Activated CD4-positive, alpha-beta memory T cell treated with anti-CD3 and anti-CD28 coated beads, Interleukin-2, amount 10 ng/mL, durations not matched to agents 7 days and 5 days (primary cell): ENCODE data around the gene STUB1. TPM values are rescaled to one million over a fixed set of nuclear protein-coding genes. Genes with fewer than 3 reads are reported as not detected.
"Not testable (repeated sequence)": the region's sequence is repeated elsewhere in the genome, so short reads cannot be mapped to it uniquely, and the experiment has no call there.

Experiments used
- CTCF ChIA-PET: fragments of 350-600 bp; sonication (Branson Sonifier 250); formaldehyde crosslinking; loops from one replicate; lab custom pipeline; 2021; ENCODE audit warnings: antibody characterized with exemption, inconsistent platforms; lab: Charles Lee
- POLR2A ChIA-PET: fragments of 350-600 bp; sonication (Branson Sonifier 250); formaldehyde crosslinking; loops from one replicate; lab custom pipeline; 2021; ENCODE audit warnings: antibody characterized with exemption; lab: Charles Lee
- DNase-seq: peaks from one replicate; pipeline ENCODE4 v3.0.0-alpha.2; 2020
- H3K27ac Mint-ChIP-seq: one replicate; pipeline ENCODE4 v1.8.0; 2021; ENCODE audit warnings: mild to moderate bottlenecking, mixed read lengths
- H3K27me3 Mint-ChIP-seq: one replicate; pipeline ENCODE4 v1.8.0; 2021; ENCODE audit warnings: mixed read lengths
- H3K36me3 Mint-ChIP-seq: one replicate; pipeline ENCODE4 v1.8.0; 2021; ENCODE audit warnings: low read depth, mixed read lengths
- H3K4me1 Mint-ChIP-seq: one replicate; pipeline ENCODE4 v1.8.0; 2021; ENCODE audit warnings: mixed read lengths
- H3K4me3 Mint-ChIP-seq: one replicate; pipeline ENCODE4 v1.8.0; 2021; ENCODE audit warnings: mild to moderate bottlenecking, mixed read lengths
- H3K9me3 Mint-ChIP-seq: one replicate; pipeline ENCODE4 v1.8.0; 2021; ENCODE audit warnings: mixed read lengths
- total RNA-seq, 2 experiments: library from RNA; stranded (reverse); gene quantifications; one replicate each; pipeline ENCODE4 v1.2.3, GENCODE V29; 2021

Gene STUB1
- total RNA-seq, 2 experiments from 2014 or later: 63.9 to 78.3 TPM

- no peaks in the 10 kb centered on the region for H3K9me3 Mint-ChIP-seq
- ChIA-PET POLR2A (interaction anchor here (0.7 to 1.9 kb wide), 6 partner anchors 10 to 48 kb away, joined by 3 to 16 read pairs (median 6); partner anchors contain the start of genes ANTKMT, METTL26 and RHBDL1), CTCF (no interaction called here)
- H3K27me3 Mint-ChIP-seq: no peaks in the 10 kb centered on the region
- H3K36me3 Mint-ChIP-seq: peaks cover 31% of the 10 kb centered on the region
- no peak overlapping the region for H3K4me3 Mint-ChIP-seq
- no peak overlapping the region for H3K27ac Mint-ChIP-seq
- DNase-seq: no peak
- peaks cover 51% of the 10 kb centered on the region for H3K4me1 Mint-ChIP-seq
These were observed 4.9 kb downstream of the STUB1 start for GRCh38 chr16:684961-685696.

GRCh38 chr16:685967-686366 lies 5.8 kb downstream of the STUB1 start:
- Mint-ChIP-seq H3K27ac (no peak overlapping the region), H3K4me3 (peak overlapping the region; percentile 30), H3K27me3 (no peaks in the 10 kb centered on the region), H3K4me1 (peaks cover 56% of the 10 kb centered on the region), H3K36me3 (peaks cover 30% of the 10 kb centered on the region), H3K9me3 (no peaks in the 10 kb centered on the region)
- DNase-seq: no peak
- POLR2A ChIA-PET: interaction anchor here (1.0 kb wide), 1 partner anchor 9 kb away, joined by 3 read pairs; no protein-coding TSS in a partner anchor
- CTCF ChIA-PET: interaction anchor here (0.9 to 1.3 kb wide), 2 partner anchors 9 to 19 kb away, joined by 3 to 4 read pairs; partner anchors contain the start of gene RHOT2

DNA sequence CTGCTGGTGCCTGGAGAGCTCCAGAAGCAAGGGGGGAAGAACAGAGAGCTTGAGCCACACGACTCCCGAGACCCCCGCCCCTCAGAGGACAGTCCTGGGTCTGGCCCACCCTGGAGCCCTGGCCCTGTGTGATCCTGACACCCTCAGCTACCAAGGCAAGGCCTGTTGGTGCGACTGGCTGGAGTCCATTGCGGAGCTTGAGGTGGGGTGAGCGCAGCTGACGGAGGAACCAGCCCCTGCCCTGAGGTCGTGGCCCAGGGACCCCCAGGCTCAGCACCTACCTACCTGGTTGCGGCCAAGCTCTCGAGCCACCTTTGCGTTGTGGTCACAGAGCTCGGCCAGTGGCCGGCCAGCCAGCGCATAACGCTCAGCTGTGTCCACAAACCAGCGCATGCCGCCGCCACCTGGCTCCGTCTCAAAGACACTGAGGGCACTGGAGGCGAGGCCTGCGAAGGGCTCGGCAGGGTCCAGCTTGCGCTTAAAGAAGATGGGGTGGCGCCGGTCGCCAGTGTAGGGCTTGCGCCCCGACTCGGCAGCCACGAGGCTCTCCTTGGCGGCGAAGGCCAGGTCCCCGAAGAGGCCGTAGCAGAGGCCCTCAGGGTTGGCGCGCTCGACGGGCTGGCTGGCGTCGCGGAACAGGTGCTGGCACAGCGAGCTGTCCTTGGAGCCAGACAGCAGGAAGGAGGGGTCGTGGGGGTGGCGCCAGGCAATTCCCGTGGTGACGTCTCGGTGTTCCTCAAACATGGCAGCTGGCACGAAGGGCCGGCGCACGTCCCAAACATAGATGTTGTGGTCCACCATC lies 6.5 kb downstream of the STUB1 start:
- H3K27me3 Mint-ChIP-seq: no peaks in the 10 kb centered on the region
- H3K4me1 Mint-ChIP-seq: peaks cover 51% of the 10 kb centered on the region
- H3K36me3 Mint-ChIP-seq: peaks cover 25% of the 10 kb centered on the region
- H3K9me3 Mint-ChIP-seq: no peaks in the 10 kb centered on the region
- POLR2A ChIA-PET: interaction anchor here (1.0 kb wide), 1 partner anchor 9 kb away, joined by 3 read pairs; no protein-coding TSS in a partner anchor
- H3K4me3 Mint-ChIP-seq: no peak overlapping the region
- no peak for DNase-seq
- no peak overlapping the region for H3K27ac Mint-ChIP-seq
- CTCF ChIA-PET: interaction anchor here (0.9 to 1.3 kb wide), 2 partner anchors 9 to 19 kb away, joined by 3 to 4 read pairs; partner anchors contain the start of gene RHOT2

DNA sequence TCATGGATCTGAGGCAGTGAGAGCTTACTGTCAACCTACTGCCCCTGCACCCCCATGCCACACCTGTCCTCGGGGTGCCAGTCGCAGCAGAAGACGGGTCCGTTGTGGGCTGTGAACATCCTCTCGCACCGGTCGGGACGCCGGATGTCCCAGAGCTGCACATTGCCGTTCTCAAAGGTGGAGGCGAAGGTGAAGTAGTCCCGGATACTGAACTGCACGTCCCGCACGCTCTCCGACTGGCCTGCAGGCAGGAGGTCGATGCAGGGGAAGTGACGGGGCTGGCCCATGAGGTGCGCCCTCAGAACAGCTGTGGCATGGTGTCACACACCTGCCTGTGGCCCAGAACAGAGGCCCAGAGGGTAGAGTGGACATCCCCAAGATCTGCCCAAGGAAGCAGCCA lies 7.3 kb downstream of the STUB1 start:
- POLR2A ChIA-PET: interaction anchor here (1.0 kb wide), 1 partner anchor 9 kb away, joined by 3 read pairs; no protein-coding TSS in a partner anchor
- H3K4me1 Mint-ChIP-seq: peaks cover 46% of the 10 kb centered on the region

DNA sequence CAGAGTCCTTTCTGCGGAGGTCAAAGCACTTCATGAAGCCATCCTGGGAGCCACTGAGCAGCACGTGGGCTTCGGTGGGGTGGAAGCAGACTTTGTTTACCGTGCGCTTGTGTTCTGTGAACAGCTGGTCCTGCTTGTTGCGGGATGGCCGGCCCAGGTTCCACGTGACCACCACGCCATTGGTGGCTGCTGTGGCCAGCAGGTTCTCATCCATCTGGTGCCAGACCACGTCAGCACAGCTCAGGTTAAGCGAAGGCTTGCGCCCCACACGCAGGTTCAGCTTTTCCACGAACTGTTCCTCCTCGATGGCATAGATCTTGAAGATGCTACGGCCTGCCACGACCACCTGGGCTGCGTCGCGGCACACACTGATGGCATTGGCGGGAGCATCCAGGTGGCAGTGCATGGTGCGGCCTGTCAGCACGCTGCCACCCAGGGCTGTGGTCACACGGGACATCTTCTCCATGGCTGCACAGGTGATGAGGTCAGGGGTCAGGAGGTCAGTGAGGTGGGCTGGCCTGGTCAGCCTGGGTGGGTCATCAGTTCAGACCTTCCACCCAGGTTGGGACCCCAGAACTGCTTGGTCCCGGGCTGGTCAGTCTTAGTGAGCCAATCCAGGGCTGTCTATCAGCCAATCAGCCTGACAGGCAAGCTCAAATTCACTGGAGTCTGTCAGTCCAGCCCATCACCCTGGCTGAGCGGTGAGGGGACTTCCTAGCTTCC lies 9.1 kb downstream of the STUB1 start:
- CTCF ChIA-PET: interaction anchor here (1.0 kb wide), 2 partner anchors 14 to 31 kb away, joined by 3 read pairs; partner anchors contain the start of gene RHBDL1
- peak overlapping the region; percentile 85 for H3K27ac Mint-ChIP-seq
- POLR2A ChIA-PET: interaction anchor here (0.9 to 3.3 kb wide), 16 partner anchors 9 to 731 kb away, joined by 3 to 35 read pairs (median 6); partner anchors contain the start of genes ANTKMT, CHTF18, MCRIP2 and METTL26
- no peaks in the 10 kb centered on the region for H3K27me3 Mint-ChIP-seq
- peaks cover 37% of the 10 kb centered on the region for H3K4me1 Mint-ChIP-seq
- H3K36me3 Mint-ChIP-seq: peaks cover 12% of the 10 kb centered on the region
- no peak for DNase-seq
- H3K9me3 Mint-ChIP-seq: no peaks in the 10 kb centered on the region
- peak overlapping the region; percentile 84 for H3K4me3 Mint-ChIP-seq

More for the DNA sequence above, 7.3 kb downstream of the STUB1 start:
- no peaks in the 10 kb centered on the region for H3K9me3 Mint-ChIP-seq
- CTCF ChIA-PET: no interaction called here
- H3K27me3 Mint-ChIP-seq: no peaks in the 10 kb centered on the region
- no peak for DNase-seq
- H3K27ac Mint-ChIP-seq: no peak overlapping the region
- H3K4me3 Mint-ChIP-seq: no peak overlapping the region
- peaks cover 19% of the 10 kb centered on the region for H3K36me3 Mint-ChIP-seq

GRCh38 chr16:691242-691641 lies 11.0 kb downstream of the STUB1 start:
- POLR2A ChIA-PET: interaction anchor here (1.1 to 3.3 kb wide), 4 partner anchors 11 to 41 kb away, joined by 3 to 35 read pairs (median 13); partner anchors contain the start of genes CCDC78, RHBDL1, STUB1 and WDR90
- H3K4me3 Mint-ChIP-seq: peak overlapping the region; percentile 55
- H3K9me3 Mint-ChIP-seq, DNase-seq, H3K27me3 Mint-ChIP-seq, H3K27ac Mint-ChIP-seq, CTCF ChIA-PET: not testable (repeated sequence)
- H3K36me3 Mint-ChIP-seq: peaks cover 11% of the 10 kb centered on the region
- H3K4me1 Mint-ChIP-seq: peaks cover 41% of the 10 kb centered on the region

DNA sequence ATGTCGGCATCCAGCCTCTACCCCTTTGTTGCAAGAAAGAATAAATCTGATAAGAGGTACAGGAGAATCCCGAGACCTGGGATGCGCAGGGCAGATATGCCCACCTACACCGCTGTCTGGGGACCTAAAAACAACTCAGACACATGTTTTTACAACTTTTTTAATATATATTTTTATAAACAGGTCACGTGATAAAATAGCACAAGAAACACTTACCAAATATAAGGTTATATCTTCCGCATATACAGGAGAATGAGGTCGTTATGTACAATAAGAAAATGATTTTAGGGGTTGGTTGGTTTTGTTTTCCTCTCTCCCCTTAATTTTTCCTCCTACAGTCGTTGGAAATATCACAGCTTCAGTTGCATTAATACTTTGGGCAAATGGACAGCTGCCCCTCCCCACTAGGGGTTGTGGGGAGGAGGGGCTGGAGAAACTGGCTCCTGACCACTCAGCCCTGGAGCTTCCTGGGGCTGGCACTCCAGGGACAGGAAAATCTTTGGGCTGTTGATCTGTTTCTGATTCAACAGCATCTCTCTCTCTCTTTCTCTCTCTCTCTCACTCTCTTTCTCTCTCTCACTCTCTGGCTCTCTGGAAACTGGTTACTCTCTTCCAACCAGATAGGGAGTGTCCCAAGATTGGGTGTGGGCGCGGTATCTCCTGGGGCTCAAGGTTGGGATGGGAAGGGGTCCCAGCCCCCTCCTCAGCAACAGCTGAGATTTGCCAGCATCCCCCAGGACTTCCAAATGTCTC lies 12.3 kb downstream of the STUB1 start:
- Mint-ChIP-seq H3K36me3 (peaks cover 7% of the 10 kb centered on the region), H3K27me3 (peaks cover 3% of the 10 kb centered on the region), H3K9me3 (no peaks in the 10 kb centered on the region), H3K4me3 (no peak overlapping the region), H3K4me1 (peaks cover 50% of the 10 kb centered on the region), H3K27ac (no peak overlapping the region)
- no peak for DNase-seq
- ChIA-PET CTCF (no interaction called here), POLR2A (interaction anchor here (1.0 to 1.4 kb wide), 3 partner anchors 10 to 23 kb away, joined by 3 to 4 read pairs (median 4); partner anchors contain the start of genes METRN and STUB1)

GRCh38 chr16:693364-693763 lies 13.2 kb downstream of the STUB1 start:
- ChIA-PET CTCF (no interaction called here), POLR2A (interaction anchor here (1.0 to 3.1 kb wide), 4 partner anchors 9 to 22 kb away, joined by 3 to 22 read pairs (median 4); partner anchors contain the start of genes METRN and STUB1)
- Mint-ChIP-seq H3K9me3 (no peaks in the 10 kb centered on the region), H3K4me1 (peaks cover 56% of the 10 kb centered on the region), H3K36me3 (peaks cover 5% of the 10 kb centered on the region), H3K27ac (no peak overlapping the region), H3K4me3 (peak overlapping the region; percentile 37), H3K27me3 (peaks cover 3% of the 10 kb centered on the region)
- DNase-seq: no peak

DNA sequence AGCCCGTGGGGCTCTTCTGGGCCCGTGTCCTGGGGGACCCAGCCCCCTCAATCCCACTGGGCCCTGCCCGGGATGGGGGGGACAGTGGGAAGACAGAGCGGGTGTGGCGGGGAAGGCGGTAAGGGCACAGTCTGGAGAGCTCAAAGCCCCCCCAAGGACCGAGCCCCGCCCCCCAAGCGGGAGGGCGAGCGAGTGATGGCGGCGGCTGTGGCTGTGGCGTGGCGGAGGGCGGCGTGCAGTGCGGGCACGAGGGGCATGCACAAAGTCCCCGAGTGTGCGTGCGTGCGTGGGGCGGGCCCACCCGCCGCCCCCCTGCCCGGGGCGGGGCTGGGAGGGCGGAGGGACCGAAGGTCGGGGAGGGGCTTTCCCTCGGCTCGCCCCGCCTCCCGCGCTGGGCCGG lies 13.6 kb downstream of the STUB1 start:
- Mint-ChIP-seq H3K27me3 (peaks cover 3% of the 10 kb centered on the region), H3K4me3 (peak overlapping the region; percentile 37), H3K4me1 (peaks cover 54% of the 10 kb centered on the region), H3K27ac (no peak overlapping the region), H3K9me3 (no peaks in the 10 kb centered on the region), H3K36me3 (peaks cover 5% of the 10 kb centered on the region)
- ChIA-PET POLR2A (interaction anchor here (3.1 kb wide), 1 partner anchor 13 kb away, joined by 22 read pairs; the partner anchor contains the start of gene STUB1), CTCF (no interaction called here)
- DNase-seq: no peak

DNA sequence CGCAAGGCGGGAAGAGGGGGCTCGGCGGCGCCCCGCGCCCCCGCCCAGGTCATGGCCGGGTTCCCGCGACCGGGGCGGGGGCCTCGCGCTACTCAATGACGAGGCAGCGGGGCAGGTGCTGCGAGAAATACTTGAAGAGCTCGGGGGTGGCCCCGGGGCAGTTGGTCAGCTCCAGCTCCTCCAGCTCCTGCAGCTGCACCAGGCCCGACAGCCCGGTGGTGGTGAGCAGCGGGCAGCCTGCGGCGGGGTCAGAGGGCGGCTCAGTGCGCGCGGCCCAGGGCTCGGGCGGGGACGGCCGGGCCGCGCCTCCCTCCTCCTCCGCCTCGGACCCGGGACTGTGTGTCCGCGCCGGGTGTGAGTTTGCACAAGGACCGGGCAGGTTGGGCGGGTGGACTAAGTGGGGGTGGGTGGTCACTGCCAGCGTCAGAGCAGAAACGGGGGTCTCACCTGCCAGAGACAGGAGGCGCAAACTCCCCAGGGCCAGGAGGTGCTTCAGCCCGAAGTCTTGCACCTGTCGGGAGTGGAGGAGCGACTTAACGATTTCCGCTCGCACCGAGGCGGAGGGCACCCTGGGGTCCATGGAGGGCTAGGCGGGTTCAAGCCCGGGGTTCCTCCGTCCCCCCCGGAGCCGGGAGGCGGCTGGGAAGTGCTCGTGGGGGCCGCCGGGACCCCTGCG lies 14.1 kb downstream of the STUB1 start:
- H3K27ac Mint-ChIP-seq: no peak overlapping the region

More for the DNA sequence above, 14.1 kb downstream of the STUB1 start:
- Mint-ChIP-seq H3K27me3 (peaks cover 3% of the 10 kb centered on the region), H3K36me3 (peaks cover 5% of the 10 kb centered on the region), H3K9me3 (no peaks in the 10 kb centered on the region), H3K4me1 (peaks cover 54% of the 10 kb centered on the region), H3K4me3 (peak overlapping the region; percentile 73)
- ChIA-PET POLR2A (interaction anchor here (1.0 to 3.3 kb wide), 7 partner anchors 9 to 58 kb away, joined by 3 to 22 read pairs (median 5); partner anchors contain the start of genes ANTKMT and STUB1), CTCF (interaction anchor here (2.0 kb wide), 1 partner anchor 19 kb away, joined by 10 read pairs; no protein-coding TSS in a partner anchor)
- no peak for DNase-seq
